Measurements from ENCODE around the gene PGAP3.

PGAP3 gene

GRCh38 chr17:39633570-39634183 lies 54.2 kb downstream of the PGAP3 start:
- DNase-seq = no peak

GRCh38 chr17:39632153-39632941 lies 55.5 kb downstream of the PGAP3 start:
- no peak for DNase-seq

- DNase-seq = no peak
Measured at GRCh38 chr17:39631403-39631802, 56.5 kb downstream of the PGAP3 start.

- no peak for DNase-seq
Measured at GRCh38 chr17:39629898-39630297, 58.0 kb downstream of the PGAP3 start.

GRCh38 chr17:39629494-39629880 lies 58.4 kb downstream of the PGAP3 start:
- no peak for DNase-seq

GRCh38 chr17:39628655-39629493 lies 59.0 kb downstream of the PGAP3 start:
- no peak for DNase-seq

GRCh38 chr17:39627712-39628516 lies 59.9 kb downstream of the PGAP3 start:
- no peak for DNase-seq

- no peak for DNase-seq
Measured at GRCh38 chr17:39627047-39627711, 60.7 kb downstream of the PGAP3 start.

- no peak for DNase-seq
Measured at GRCh38 chr17:39626171-39627046, 61.4 kb downstream of the PGAP3 start, which contains the start of gene PPP1R1B. TSS of gene PPP1R1B (plus strand) at chr17:39626952. CDS start at chr17:39627393, 441 bp downstream.

- DNase-seq = no peak
Measured at GRCh38 chr17:39625198-39625785, 62.6 kb downstream of the PGAP3 start.

GRCh38 chr17:39624313-39624712 lies 63.5 kb downstream of the PGAP3 start:
- DNase-seq = no peak

- DNase-seq = peak; percentile 28
Measured at GRCh38 chr17:39623356-39623950, 64.4 kb downstream of the PGAP3 start.

- no peak for DNase-seq
Measured at GRCh38 chr17:39622380-39623006, 65.4 kb downstream of the PGAP3 start.

GRCh38 chr17:39621523-39622379 lies 66.1 kb downstream of the PGAP3 start:
- DNase-seq = peak; percentile 22
